Peyer's patch (tissue), 4 donors: ENCODE data around the gene DOC2A. TPM values are rescaled to one million over a fixed set of nuclear protein-coding genes. Genes with fewer than 3 reads are reported as not detected.

Experiments used
- total RNA-seq, 4 donors: library from RNA; depleted of rRNA; stranded (reverse); fragments of >200 nt; gene quantifications; one replicate each; pipeline ENCODE4 v1.1.0, GENCODE V29; 2016

DOC2A gene
- total RNA-seq, 4 donors from 2014 or later: 2.5 to 4.9 (median 2.9) TPM; not detected in 1

Other genes starting within 250 kb of the DOC2A start
- 100 to 1,000 TPM in 3 of 4 donors, 1 to 10 TPM in 1; 9.9 to 585 (median 158) TPM for gene ZG16, start 232.8 kb downstream of the DOC2A start, total RNA-seq
- 100 to 1,000 TPM in 2 of 4 donors, 10 to 100 TPM in 2; 31.9 to 157 (median 72.8) TPM for gene KIF22, start 220.3 kb downstream of the DOC2A start, total RNA-seq
- gene MAZ, start 204.5 kb downstream of the DOC2A start, total RNA-seq: 100 to 1,000 TPM; 124 to 208 (median 135) TPM
- 1 to 10 TPM in 2 of 4 donors, under 1 TPM in 1, not detected in 1; 0.95 to 3.3 (median 2.5) TPM for gene PRRT2, start 198.8 kb downstream of the DOC2A start, total RNA-seq
- 10 to 100 TPM; 39.5 to 50.3 (median 48.3) TPM for gene PAGR1, start 194.9 kb downstream of the DOC2A start, total RNA-seq
- 100 to 1,000 TPM; 222 to 709 (median 645) TPM for gene MVP, start 190.6 kb downstream of the DOC2A start, total RNA-seq
- gene CDIPT, start 147.8 kb downstream of the DOC2A start, total RNA-seq: 100 to 1,000 TPM in 1 of 4 donors, 10 to 100 TPM in 3; 39.6 to 122 (median 91.2) TPM
- 10 to 100 TPM in 2 of 4 donors, 1 to 10 TPM in 2; 1.7 to 14.2 (median 10.6) TPM for gene SEZ6L2, start 111.5 kb downstream of the DOC2A start, total RNA-seq
- gene ASPHD1, start 110.5 kb downstream of the DOC2A start, total RNA-seq: under 1 TPM in 1 of 4 donors, not detected in 3; 0.53 TPM
- gene KCTD13, start 84.8 kb downstream of the DOC2A start, total RNA-seq: 10 to 100 TPM; 38.8 to 98.1 (median 48.7) TPM
- gene TMEM219, start 48.9 kb downstream of the DOC2A start, total RNA-seq: 100 to 1,000 TPM; 103 to 201 (median 170) TPM
- gene TAOK2, start 37.2 kb downstream of the DOC2A start, total RNA-seq: 100 to 1,000 TPM in 1 of 4 donors, 10 to 100 TPM in 3; 78.1 to 123 (median 90.9) TPM
- gene HIRIP3, start 15.4 kb downstream of the DOC2A start, total RNA-seq: 10 to 100 TPM in 3 of 4 donors, 1 to 10 TPM in 1; 5.8 to 15.1 (median 13.1) TPM
- 10 to 100 TPM; 46.6 to 85.8 (median 75.9) TPM for gene INO80E, start 14.8 kb downstream of the DOC2A start, total RNA-seq
- not detected for gene C16orf92, start 12.2 kb upstream of the DOC2A start, total RNA-seq
- not detected for gene TLCD3B, start 20.2 kb upstream of the DOC2A start, total RNA-seq
- 1,000 to 10,000 TPM in 1 of 4 donors, 100 to 1,000 TPM in 3; 427 to 1,063 (median 887) TPM for gene ALDOA, start 54.7 kb upstream of the DOC2A start, total RNA-seq
- gene PPP4C, start 65.0 kb upstream of the DOC2A start, total RNA-seq: 10 to 100 TPM; 43.7 to 79.4 (median 56.6) TPM
- 1 to 10 TPM in 3 of 4 donors, under 1 TPM in 1; 0.53 to 3.4 (median 2.2) TPM for gene TBX6, start 80.9 kb upstream of the DOC2A start, total RNA-seq
- gene YPEL3, start 85.2 kb upstream of the DOC2A start, total RNA-seq: 100 to 1,000 TPM in 2 of 4 donors, 10 to 100 TPM in 2; 85.8 to 144 (median 113) TPM
- 10 to 100 TPM in 3 of 4 donors, 1 to 10 TPM in 1; 9.1 to 25.6 (median 14.6) TPM for gene GDPD3, start 102.5 kb upstream of the DOC2A start, total RNA-seq
- 100 to 1,000 TPM; 131 to 249 (median 191) TPM for gene MAPK3, start 112.2 kb upstream of the DOC2A start, total RNA-seq
- gene CORO1A, start 172.6 kb upstream of the DOC2A start, total RNA-seq: 100 to 1,000 TPM in 1 of 4 donors, 10 to 100 TPM in 3; 21.2 to 205 (median 32.1) TPM
- gene BOLA2B, start 182.6 kb upstream of the DOC2A start, total RNA-seq: 100 to 1,000 TPM; 227 to 487 (median 370) TPM
- gene SLX1A, start 182.8 kb upstream of the DOC2A start, total RNA-seq: 100 to 1,000 TPM in 3 of 4 donors, 10 to 100 TPM in 1; 56.1 to 283 (median 260) TPM
- gene SULT1A3, start 188.2 kb upstream of the DOC2A start, total RNA-seq: 100 to 1,000 TPM in 3 of 4 donors, 10 to 100 TPM in 1; 97.4 to 195 (median 133) TPM
- 1 to 10 TPM in 3 of 4 donors, not detected in 1; 5.9 to 9.9 (median 8.3) TPM for gene NPIPB13, start 237.5 kb upstream of the DOC2A start, total RNA-seq